ENCODE data around the gene HELZ. TPM values are rescaled to one million over a fixed set of nuclear protein-coding genes. Genes with fewer than 3 reads are reported as not detected.

Gene HELZ
- total RNA-seq, 4 donors from 2014 or later: 21.0 to 47.0 (median 38.9) TPM

DNA sequence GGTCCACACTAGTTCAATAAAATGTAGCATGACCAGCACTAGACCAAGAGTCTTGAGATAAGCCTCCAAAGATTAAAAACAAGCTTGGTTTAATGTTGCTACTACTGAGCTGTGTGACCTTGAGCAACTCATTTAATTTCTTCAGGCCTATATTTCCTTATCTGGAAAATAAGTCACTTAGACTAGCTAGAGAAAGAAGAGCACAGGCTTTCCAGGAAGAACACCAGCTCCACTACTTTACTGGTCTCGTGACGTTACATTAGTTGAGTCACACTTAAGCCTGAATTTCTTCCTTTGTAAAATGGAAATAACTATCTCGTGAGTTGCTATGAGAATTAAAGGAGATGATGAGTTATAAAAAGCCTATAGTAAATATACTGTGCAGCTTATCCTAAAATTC lies 5.4 kb downstream of the HELZ start:
- no peak for TF ChIP-seq POLR2A (IDR thresholded peaks at IDR 0.05)
- TF ChIP-seq, protein P1, sequence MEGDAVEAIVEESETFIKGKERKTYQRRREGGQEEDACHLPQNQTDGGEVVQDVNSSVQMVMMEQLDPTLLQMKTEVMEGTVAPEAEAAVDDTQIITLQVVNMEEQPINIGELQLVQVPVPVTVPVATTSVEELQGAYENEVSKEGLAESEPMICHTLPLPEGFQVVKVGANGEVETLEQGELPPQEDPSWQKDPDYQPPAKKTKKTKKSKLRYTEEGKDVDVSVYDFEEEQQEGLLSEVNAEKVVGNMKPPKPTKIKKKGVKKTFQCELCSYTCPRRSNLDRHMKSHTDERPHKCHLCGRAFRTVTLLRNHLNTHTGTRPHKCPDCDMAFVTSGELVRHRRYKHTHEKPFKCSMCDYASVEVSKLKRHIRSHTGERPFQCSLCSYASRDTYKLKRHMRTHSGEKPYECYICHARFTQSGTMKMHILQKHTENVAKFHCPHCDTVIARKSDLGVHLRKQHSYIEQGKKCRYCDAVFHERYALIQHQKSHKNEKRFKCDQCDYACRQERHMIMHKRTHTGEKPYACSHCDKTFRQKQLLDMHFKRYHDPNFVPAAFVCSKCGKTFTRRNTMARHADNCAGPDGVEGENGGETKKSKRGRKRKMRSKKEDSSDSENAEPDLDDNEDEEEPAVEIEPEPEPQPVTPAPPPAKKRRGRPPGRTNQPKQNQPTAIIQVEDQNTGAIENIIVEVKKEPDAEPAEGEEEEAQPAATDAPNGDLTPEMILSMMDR (IDR thresholded peaks at IDR 0.05 in 4 of 5, conservative IDR thresholded peaks at IDR 0.05 in 1 of 5): no peak
- H3K4me3 ChIP-seq: no peak overlapping the region
- peak overlapping the region; percentile 45 to 98 (median 56) for H3K27ac ChIP-seq
- H3K27me3 ChIP-seq: no peaks in the 10 kb centered on the region
- in situ Hi-C loops (cut with MboI; ENCODE audit: low sequenced_read_pairs in 4 of 4): no loop called here
- ATAC-seq: peak; percentile 43 to 84
- H3K4me1 ChIP-seq: peaks cover 48 to 49% of the 10 kb centered on the region in 2 donors
- intact Hi-C loops (cut with DNase I; ENCODE audit: low total_unique reads): no loop called here
- no peak for DNase-seq
- H3K9me3 ChIP-seq: no peaks in the 10 kb centered on the region
- H3K36me3 ChIP-seq: peaks cover 0 to 32% of the 10 kb centered on the region in 2 donors

DNA sequence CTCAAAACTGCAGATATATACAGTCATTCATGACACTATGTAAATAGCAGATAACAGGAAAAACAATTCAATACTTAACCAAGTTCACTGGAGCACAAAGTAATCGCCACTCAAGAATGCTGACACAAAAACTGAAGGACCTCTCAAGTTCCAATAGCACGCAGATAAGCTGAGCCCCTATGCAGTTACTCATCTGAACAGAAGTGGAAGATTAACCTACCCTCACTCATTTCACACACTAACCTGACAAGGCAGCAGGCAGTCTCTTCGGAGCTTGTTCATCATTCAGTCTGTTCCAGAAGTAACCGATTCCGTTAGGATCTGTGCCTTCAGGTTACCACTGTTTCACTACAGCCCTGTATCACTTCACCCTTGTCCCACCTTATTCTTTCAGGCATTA lies 6.0 kb downstream of the HELZ start:
- TF ChIP-seq, protein P1 (IDR thresholded peaks at IDR 0.05 in 4 of 5, conservative IDR thresholded peaks at IDR 0.05 in 1 of 5): no peak
- TF ChIP-seq POLR2A (IDR thresholded peaks at IDR 0.05): no peak
- Histone ChIP-seq H3K27ac (peak overlapping the region in 3 of 4 donors; percentile 55 to 98 (median 58)), H3K4me3 (no peak overlapping the region), H3K27me3 (no peaks in the 10 kb centered on the region), H3K9me3 (no peaks in the 10 kb centered on the region), H3K36me3 (peaks cover 0 to 34% of the 10 kb centered on the region in 2 donors), H3K4me1 (peaks cover 47 to 48% of the 10 kb centered on the region in 2 donors)
- intact Hi-C loops (cut with DNase I; ENCODE audit: low total_unique reads): no loop called here
- in situ Hi-C loops (cut with MboI; ENCODE audit: low sequenced_read_pairs in 4 of 4): no loop called here
- DNase-seq (no peak), ATAC-seq (no peak)

- no peaks in the 10 kb centered on the region for H3K27me3 ChIP-seq
- in situ Hi-C loops (cut with MboI; ENCODE audit: low sequenced_read_pairs in 4 of 4): no loop called here
- H3K27ac ChIP-seq: no peak overlapping the region
- no peak overlapping the region for H3K4me3 ChIP-seq
- intact Hi-C loops (cut with DNase I; ENCODE audit: low total_unique reads): no loop called here
- ATAC-seq (no peak), DNase-seq (no peak)
- H3K4me1 ChIP-seq: peaks cover 0 to 4% of the 10 kb centered on the region in 2 donors
- peaks cover 0 to 17% of the 10 kb centered on the region in 2 donors for H3K36me3 ChIP-seq
- no peak for TF ChIP-seq POLR2A (IDR thresholded peaks at IDR 0.05)
- TF ChIP-seq, protein P1 (IDR thresholded peaks at IDR 0.05 in 4 of 5, conservative IDR thresholded peaks at IDR 0.05 in 1 of 5): no peak
- H3K9me3 ChIP-seq: no peaks in the 10 kb centered on the region
Measured at GRCh38 chr17:67232441-67232840, 12.6 kb downstream of the HELZ start.

DNA sequence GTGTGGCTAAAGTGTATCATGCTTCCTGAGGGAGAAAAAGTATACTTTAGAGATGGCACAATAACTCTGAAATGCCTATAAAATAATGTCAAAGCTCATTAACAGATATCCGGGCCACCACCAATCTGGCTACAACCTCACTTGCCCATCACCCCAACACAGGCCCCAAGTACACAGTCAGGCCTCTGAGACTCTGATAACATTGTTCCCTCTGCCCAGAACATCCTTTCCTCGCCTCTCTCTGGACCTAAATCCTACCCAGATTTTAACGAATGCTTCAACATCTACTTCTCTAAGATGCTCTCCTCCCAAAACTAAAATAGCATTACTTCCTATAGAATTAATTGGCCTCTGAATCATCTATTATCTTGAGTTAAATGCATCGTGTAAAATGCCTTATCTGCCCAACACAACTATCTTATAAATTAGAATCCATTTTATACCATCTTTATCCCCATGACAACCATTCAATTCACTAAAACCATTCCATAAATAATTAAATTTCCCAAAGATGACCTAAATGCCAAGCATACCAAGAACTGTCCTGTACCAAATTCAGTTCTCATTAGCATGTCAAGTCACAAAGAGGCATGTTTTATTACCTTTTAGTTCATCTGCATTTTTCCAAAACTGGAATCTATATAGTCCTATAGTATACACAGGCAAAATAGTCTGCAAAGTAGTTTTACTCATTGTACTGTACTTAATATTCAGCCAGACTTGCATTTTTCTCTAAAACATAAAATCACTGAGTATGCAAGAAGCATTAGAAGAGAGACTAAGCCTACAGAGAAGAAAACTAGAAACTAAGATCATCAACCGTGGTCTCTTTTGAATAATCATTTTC lies 15.7 kb downstream of the HELZ start:
- no peak overlapping the region for H3K27ac ChIP-seq
- TF ChIP-seq, protein P1 (IDR thresholded peaks at IDR 0.05 in 4 of 5, conservative IDR thresholded peaks at IDR 0.05 in 1 of 5): no peak
- TF ChIP-seq POLR2A (IDR thresholded peaks at IDR 0.05): no peak
- no peaks in the 10 kb centered on the region for H3K9me3 ChIP-seq
- no peaks in the 10 kb centered on the region for H3K36me3 ChIP-seq
- H3K27me3 ChIP-seq: no peaks in the 10 kb centered on the region
- in situ Hi-C loops (cut with MboI; ENCODE audit: low sequenced_read_pairs in 4 of 4): no loop called here
- intact Hi-C loops (cut with DNase I; ENCODE audit: low total_unique reads): no loop called here
- ATAC-seq (no peak), DNase-seq (no peak)
- no peak overlapping the region for H3K4me3 ChIP-seq
- H3K4me1 ChIP-seq: peaks cover 0 to 7% of the 10 kb centered on the region in 2 donors

All from gastrocnemius medialis (tissue), 4 donors.